GM12892 (cell line): ENCODE measurements around the gene TRPM3.

Experiments used
- POLR2A ChIP-seq: IDR thresholded peaks from 2 replicates; pipeline ENCODE4 v1.6.1; 2011; ENCODE audit warnings: low read depth, low read length, control low read depth
- POLR2AphosphoS5 ChIP-seq: IDR thresholded peaks from 2 replicates; pipeline ENCODE4 v1.6.1; 2011; ENCODE audit warnings: low read depth, low read length, control low read depth

DNA sequence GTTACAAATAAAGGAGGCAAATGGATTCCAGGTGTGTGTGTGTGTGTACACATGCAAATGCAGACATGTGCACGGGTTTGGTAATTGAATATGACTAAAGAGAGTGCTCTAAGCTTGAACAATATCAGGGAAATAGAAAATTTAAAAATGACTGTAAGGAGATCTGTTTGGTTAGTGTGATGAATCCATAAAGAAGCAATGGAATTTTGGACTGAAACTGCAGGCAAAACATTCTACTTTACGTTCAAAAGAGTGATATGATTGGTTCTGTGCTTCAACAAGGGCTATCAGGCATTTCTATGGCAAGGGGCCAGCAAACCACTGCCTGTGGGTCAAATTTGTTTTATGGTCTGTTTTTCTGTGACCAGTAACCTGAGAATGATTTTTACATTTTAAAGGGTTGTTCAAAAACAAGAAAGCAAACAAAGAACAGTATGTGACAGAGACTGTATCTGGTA, 374.1 kb downstream of the TRPM3 start:
- TF ChIP-seq POLR2A (no peak), POLR2AphosphoS5 (no peak)
